Stimulated activated memory B cell treated with anti-CD40 and anti-IgM and Interleukin-4, amounts not matched to agents 10 μg/mL and 1 μg/mL and 100 μg/mL, for 72 hours (primary cell): ENCODE results near the gene C9.
"Not testable (repeated sequence)": the region's sequence is repeated elsewhere in the genome, so short reads cannot be mapped to it uniquely, and the experiment has no call there.

Source experiments
- ATAC-seq: fragments of 150-1000 bp; cut with Tn5 transposase; 2 replicates; pipeline ENCODE4 v1.10.0; 2021
- H3K27ac Mint-ChIP-seq: one replicate; pipeline ENCODE4 v1.8.0; 2022; ENCODE audit warnings: mild to moderate bottlenecking, mixed read lengths
- H3K27me3 Mint-ChIP-seq: one replicate; pipeline ENCODE4 v1.8.0; 2022; ENCODE audit warnings: mixed read lengths
- H3K36me3 Mint-ChIP-seq: one replicate; pipeline ENCODE4 v1.8.0; 2022; ENCODE audit warnings: mixed read lengths
- H3K4me1 Mint-ChIP-seq: one replicate; pipeline ENCODE4 v1.8.0; 2022; ENCODE audit warnings: mixed read lengths
- H3K4me3 Mint-ChIP-seq: one replicate; pipeline ENCODE4 v1.8.0; 2022; ENCODE audit warnings: mild to moderate bottlenecking, moderate library complexity, mixed read lengths
- H3K9me3 Mint-ChIP-seq: one replicate; pipeline ENCODE4 v1.8.0; 2022; ENCODE audit warnings: mixed read lengths

C9 gene

DNA sequence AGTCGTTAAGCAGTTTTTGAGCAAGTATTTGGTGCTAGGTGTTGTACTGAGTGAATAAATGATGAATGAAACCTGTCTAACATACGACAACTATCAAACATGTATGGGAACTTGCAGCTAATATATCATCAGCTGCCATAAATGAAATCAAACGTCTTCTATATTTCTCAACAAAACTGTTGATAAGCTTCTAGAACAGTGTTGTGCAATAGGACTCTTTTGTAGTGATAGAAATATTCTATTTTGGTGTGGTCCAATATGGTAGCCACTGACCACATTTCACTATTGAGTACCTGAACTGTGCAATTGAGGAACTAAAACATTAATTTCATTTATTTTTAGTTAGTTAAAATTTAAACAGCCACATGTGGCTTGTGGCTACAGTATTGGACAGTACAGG is 128.6 kb downstream of the C9 start:
- H3K9me3 Mint-ChIP-seq: peaks cover 6% of the 10 kb centered on the region
- peaks cover 8% of the 10 kb centered on the region for H3K4me1 Mint-ChIP-seq
- ATAC-seq: no peak
- H3K4me3 Mint-ChIP-seq: no peak overlapping the region
- H3K36me3 Mint-ChIP-seq: no peaks in the 10 kb centered on the region
- H3K27ac Mint-ChIP-seq: no peak overlapping the region
- H3K27me3 Mint-ChIP-seq: no peaks in the 10 kb centered on the region

- not testable (repeated sequence) for ATAC-seq, H3K9me3 Mint-ChIP-seq, H3K27me3 Mint-ChIP-seq, H3K4me3 Mint-ChIP-seq, H3K27ac Mint-ChIP-seq, H3K36me3 Mint-ChIP-seq, H3K4me1 Mint-ChIP-seq
Measured at GRCh38 chr5:39234494-39234893, 129.8 kb downstream of the C9 start.
